ENCODE measurements around the gene FBXL14. TPM values are rescaled to one million over a fixed set of nuclear protein-coding genes. Genes with fewer than 3 reads are reported as not detected.
A peak's percentile ranks its signal among the peaks of the same experiment; 100 is the strongest.

Gene FBXL14
- total and polyA plus RNA-seq, 2 of the 13 experiments (the other 11 are each of a cell fraction or from before 2014, with no cell fraction given): 7.0 to 7.4 TPM

DNA sequence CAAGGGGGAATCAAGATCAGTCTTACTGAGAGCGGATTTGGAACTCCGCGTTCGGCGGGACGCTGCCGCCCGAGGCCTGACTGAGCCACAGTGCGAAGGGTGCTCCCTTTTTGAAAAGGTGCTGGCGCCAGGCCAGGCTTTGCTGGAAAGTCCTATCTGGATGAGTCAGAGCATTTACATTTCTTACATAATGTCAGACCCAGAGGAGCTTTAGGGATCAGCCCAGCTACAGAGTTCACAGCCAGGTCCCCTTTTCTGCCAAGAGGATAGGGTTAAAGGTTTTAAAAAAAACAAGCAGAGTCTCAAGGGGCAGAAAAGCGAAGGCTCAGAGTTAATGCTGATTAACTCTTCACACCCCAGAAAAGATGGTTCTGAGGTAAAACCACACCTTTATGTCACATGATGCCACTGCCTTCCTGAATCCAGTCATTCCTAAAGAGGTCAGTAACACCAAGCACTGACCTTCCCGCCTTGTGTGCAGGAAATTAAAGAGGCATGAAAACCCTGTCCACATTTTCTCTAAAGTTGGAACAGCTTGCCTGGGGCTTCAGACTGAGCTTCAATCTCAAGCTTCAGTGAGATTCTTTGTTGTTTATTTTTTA lies 11.7 kb upstream of the FBXL14 start:
- H2AFZ ChIP-seq (ENCODE audit: low read length): no peak overlapping the region
- in situ Hi-C loops (cut with HindIII; ENCODE audit: extremely low pct_ligation_motif_present, low pct_unique_long_range_greater_than_20kb): no loop called here
- POLR2A ChIA-PET: interaction anchor here (0.9 kb wide), 1 partner anchor 60 kb away, joined by 3 read pairs; no protein-coding TSS in a partner anchor
- intact Hi-C loops (cut with micrococcal nuclease; ENCODE audit: unreplicated experiment): loop anchor here (10.0 kb wide), 1 partner anchor 1031 kb away; no protein-coding TSS in a partner anchor
- peak overlapping the region; percentile 98 for H3K4me2 ChIP-seq (ENCODE audit: low read depth, low read length)
- H3K36me3 ChIP-seq (replicated peaks in 1 of 2; ENCODE audit: control insufficient read depth in 1 of 2, insufficient read depth in 2 of 2, low read length in 2 of 2): no peaks in the 10 kb centered on the region
- peaks cover 0 to 9% of the 10 kb centered on the region in 2 experiments; a peak in 2 of 5 replicates for H3K27me3 ChIP-seq (ENCODE audit: control insufficient read depth in 1 of 2, insufficient read depth in 2 of 2, low read length in 2 of 2)
- no peaks in the 10 kb centered on the region for H3K79me2 ChIP-seq (ENCODE audit: insufficient read depth, low read length)
- DNase-seq (ENCODE audit: low spot score): peak; percentile 79
- peak overlapping the region; percentile 38 for H3K27ac ChIP-seq (ENCODE audit: extremely low read length, insufficient read depth, low read length)
- peaks cover 78% of the 10 kb centered on the region for H3K4me1 ChIP-seq (ENCODE audit: insufficient read depth, low read length)
- H3K9me3 ChIP-seq (ENCODE audit: low read length): no peaks in the 10 kb centered on the region
- BruUV-seq (replicated peaks): no TSS peak
- H3K9ac ChIP-seq (ENCODE audit: insufficient read depth, low read depth, low read length): no peak overlapping the region
- CTCF ChIA-PET (ENCODE audit: low intra/inter-chr PET ratio, low total read pairs): no interaction called here
- H4K20me1 ChIP-seq (ENCODE audit: insufficient read depth, low read length): no peaks in the 10 kb centered on the region
- peak; percentile 82 for FAIRE-seq
- WGBS (ENCODE audit: low lambda C conversion rate): 0% methylated on average over 10 of the region's 12 CpGs
- peak; percentile 60 for ATAC-seq
- peak overlapping the region; percentile 40 to 77 (median 49) for H3K4me3 ChIP-seq (replicated peaks in 1 of 3; ENCODE audit: insufficient read depth in 1 of 3, low read depth in 2 of 3, low read length in 3 of 3)
- no peak for TF ChIP-seq SOX6 (IDR thresholded peaks at IDR 0.05)
- peak; percentile 56 for TF ChIP-seq SOX6 (CRISPR knock-in tag; IDR thresholded peaks at IDR 0.05)
- peak; percentile 96 for TF ChIP-seq RARA (CRISPR knock-in tag; IDR thresholded peaks at IDR 0.05)
- TF ChIP-seq, protein P1, sequence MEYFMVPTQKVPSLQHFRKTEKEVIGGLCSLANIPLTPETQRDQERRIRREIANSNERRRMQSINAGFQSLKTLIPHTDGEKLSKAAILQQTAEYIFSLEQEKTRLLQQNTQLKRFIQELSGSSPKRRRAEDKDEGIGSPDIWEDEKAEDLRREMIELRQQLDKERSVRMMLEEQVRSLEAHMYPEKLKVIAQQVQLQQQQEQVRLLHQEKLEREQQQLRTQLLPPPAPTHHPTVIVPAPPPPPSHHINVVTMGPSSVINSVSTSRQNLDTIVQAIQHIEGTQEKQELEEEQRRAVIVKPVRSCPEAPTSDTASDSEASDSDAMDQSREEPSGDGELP (IDR thresholded peaks at IDR 0.05; ENCODE audit: borderline replicate concordance, low read depth): no peak
- TF ChIP-seq ZNF577 (CRISPR knock-in tag; IDR thresholded peaks at IDR 0.05; ENCODE audit: borderline replicate concordance, low read depth): no peak
- 0 out of 2 replicates have a peak, but pooled peaks have one; percentile 22 for TF ChIP-seq NFYB (CRISPR knock-in tag; IDR thresholded peaks at IDR 0.05)
- no peak for TF ChIP-seq KMT2A (CRISPR knock-in tag; IDR thresholded peaks at IDR 0.05)
- TF ChIP-seq ZNF484 (CRISPR knock-in tag; IDR thresholded peaks at IDR 0.05; ENCODE audit: borderline replicate concordance, low read depth): no peak
- no peak for TF ChIP-seq ZNF724P (CRISPR knock-in tag; IDR thresholded peaks at IDR 0.05; ENCODE audit: borderline replicate concordance)
- no peak for TF ChIP-seq ZFP36L1 (CRISPR knock-in tag; IDR thresholded peaks at IDR 0.05)
- TF ChIP-seq, protein P2, sequence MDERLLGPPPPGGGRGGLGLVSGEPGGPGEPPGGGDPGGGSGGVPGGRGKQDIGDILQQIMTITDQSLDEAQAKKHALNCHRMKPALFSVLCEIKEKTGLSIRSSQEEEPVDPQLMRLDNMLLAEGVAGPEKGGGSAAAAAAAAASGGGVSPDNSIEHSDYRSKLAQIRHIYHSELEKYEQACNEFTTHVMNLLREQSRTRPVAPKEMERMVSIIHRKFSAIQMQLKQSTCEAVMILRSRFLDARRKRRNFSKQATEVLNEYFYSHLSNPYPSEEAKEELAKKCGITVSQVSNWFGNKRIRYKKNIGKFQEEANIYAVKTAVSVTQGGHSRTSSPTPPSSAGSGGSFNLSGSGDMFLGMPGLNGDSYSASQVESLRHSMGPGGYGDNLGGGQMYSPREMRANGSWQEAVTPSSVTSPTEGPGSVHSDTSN (CRISPR knock-in tag; IDR thresholded peaks at IDR 0.05): no peak
- TF ChIP-seq, protein P3, sequence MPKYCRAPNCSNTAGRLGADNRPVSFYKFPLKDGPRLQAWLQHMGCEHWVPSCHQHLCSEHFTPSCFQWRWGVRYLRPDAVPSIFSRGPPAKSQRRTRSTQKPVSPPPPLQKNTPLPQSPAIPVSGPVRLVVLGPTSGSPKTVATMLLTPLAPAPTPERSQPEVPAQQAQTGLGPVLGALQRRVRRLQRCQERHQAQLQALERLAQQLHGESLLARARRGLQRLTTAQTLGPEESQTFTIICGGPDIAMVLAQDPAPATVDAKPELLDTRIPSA (CRISPR knock-in tag; IDR thresholded peaks at IDR 0.05; ENCODE audit: borderline replicate concordance): no peak
- 0 out of 2 replicates have a peak, but pooled peaks have one; percentile 42 for TF ChIP-seq ZKSCAN8 (CRISPR knock-in tag; IDR thresholded peaks at IDR 0.05; ENCODE audit: borderline replicate concordance)
- TF ChIP-seq PAWR (CRISPR knock-in tag; IDR thresholded peaks at IDR 0.05; ENCODE audit: borderline replicate concordance): no peak
- peak; percentile 99 for TF ChIP-seq BCL6 (CRISPR knock-in tag; IDR thresholded peaks at IDR 0.05)
- TF ChIP-seq, protein P4, sequence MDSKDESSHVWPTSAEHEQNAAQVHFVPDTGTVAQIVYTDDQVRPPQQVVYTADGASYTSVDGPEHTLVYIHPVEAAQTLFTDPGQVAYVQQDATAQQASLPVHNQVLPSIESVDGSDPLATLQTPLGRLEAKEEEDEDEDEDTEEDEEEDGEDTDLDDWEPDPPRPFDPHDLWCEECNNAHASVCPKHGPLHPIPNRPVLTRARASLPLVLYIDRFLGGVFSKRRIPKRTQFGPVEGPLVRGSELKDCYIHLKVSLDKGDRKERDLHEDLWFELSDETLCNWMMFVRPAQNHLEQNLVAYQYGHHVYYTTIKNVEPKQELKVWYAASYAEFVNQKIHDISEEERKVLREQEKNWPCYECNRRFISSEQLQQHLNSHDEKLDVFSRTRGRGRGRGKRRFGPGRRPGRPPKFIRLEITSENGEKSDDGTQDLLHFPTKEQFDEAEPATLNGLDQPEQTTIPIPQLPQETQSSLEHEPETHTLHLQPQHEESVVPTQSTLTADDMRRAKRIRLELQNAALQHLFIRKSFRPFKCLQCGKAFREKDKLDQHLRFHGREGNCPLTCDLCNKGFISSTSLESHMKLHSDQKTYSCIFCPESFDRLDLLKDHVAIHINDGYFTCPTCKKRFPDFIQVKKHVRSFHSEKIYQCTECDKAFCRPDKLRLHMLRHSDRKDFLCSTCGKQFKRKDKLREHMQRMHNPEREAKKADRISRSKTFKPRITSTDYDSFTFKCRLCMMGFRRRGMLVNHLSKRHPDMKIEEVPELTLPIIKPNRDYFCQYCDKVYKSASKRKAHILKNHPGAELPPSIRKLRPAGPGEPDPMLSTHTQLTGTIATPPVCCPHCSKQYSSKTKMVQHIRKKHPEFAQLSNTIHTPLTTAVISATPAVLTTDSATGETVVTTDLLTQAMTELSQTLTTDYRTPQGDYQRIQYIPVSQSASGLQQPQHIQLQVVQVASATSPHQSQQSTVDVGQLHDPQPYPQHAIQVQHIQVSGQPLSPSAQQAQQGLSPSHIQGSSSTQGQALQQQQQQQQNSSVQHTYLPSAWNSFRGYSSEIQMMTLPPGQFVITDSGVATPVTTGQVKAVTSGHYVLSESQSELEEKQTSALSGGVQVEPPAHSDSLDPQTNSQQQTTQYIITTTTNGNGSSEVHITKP (CRISPR knock-in tag; IDR thresholded peaks at IDR 0.05; ENCODE audit: low read depth): 0 out of 2 replicates have a peak, but pooled peaks have one; percentile 69
- TF ChIP-seq HMG20B (CRISPR knock-in tag; conservative IDR thresholded peaks at IDR 0.05): no peak
- peak; percentile 14 for TF ChIP-seq ASH2L (IDR thresholded peaks at IDR 0.05; ENCODE audit: insufficient read length, low read depth, low read length)
- TF ChIP-seq ZNF432 (CRISPR knock-in tag; IDR thresholded peaks at IDR 0.05; ENCODE audit: borderline replicate concordance): no peak

All from HepG2 (cell line).